T-helper 2 cell (primary cell): ENCODE measurements around the gene EMX2.

ENCODE experiments used
- DNase-seq, 5 experiments: peaks; one replicate each; pipeline versions ENCODE4 v3.0.0 to v3.0.0-alpha.2; 2012 to 2022

EMX2 gene

GRCh38 chr10:117545141-117546019 lies 2.8 kb downstream of the EMX2 start:
- no peak for DNase-seq

GRCh38 chr10:117546020-117546580 lies 3.6 kb downstream of the EMX2 start:
- DNase-seq: no peak

GRCh38 chr10:117546581-117547015 lies 4.1 kb downstream of the EMX2 start:
- no peak for DNase-seq

GRCh38 chr10:117547016-117547715 lies 4.6 kb downstream of the EMX2 start:
- DNase-seq: no peak

- DNase-seq: no peak
Measured at GRCh38 chr10:117547716-117548668, 5.4 kb downstream of the EMX2 start.

- DNase-seq: no peak
Measured at GRCh38 chr10:117549100-117549585, 6.6 kb downstream of the EMX2 start.

- DNase-seq: no peak
Measured at GRCh38 chr10:117550076-117550475, 7.5 kb downstream of the EMX2 start.

- DNase-seq: no peak
Measured at GRCh38 chr10:117550599-117551329, 8.2 kb downstream of the EMX2 start.

GRCh38 chr10:117551330-117552155 lies 9.0 kb downstream of the EMX2 start:
- DNase-seq: no peak

GRCh38 chr10:117552156-117552631 lies 9.6 kb downstream of the EMX2 start:
- no peak for DNase-seq

GRCh38 chr10:117552701-117553141 lies 10.2 kb downstream of the EMX2 start:
- DNase-seq: no peak

GRCh38 chr10:117553142-117553814 lies 10.7 kb downstream of the EMX2 start:
- DNase-seq: no peak

GRCh38 chr10:117553815-117554172 lies 11.2 kb downstream of the EMX2 start:
- DNase-seq: no peak

- DNase-seq: no peak
Measured at GRCh38 chr10:117554241-117554814, 11.8 kb downstream of the EMX2 start.

- no peak for DNase-seq
Measured at GRCh38 chr10:117555017-117555416, 12.5 kb downstream of the EMX2 start.

- no peak for DNase-seq
Measured at GRCh38 chr10:117555863-117556262, 13.3 kb downstream of the EMX2 start.

GRCh38 chr10:117556356-117556755 lies 13.8 kb downstream of the EMX2 start:
- no peak for DNase-seq

- no peak for DNase-seq
Measured at GRCh38 chr10:117559712-117560111, 17.2 kb downstream of the EMX2 start.

GRCh38 chr10:117560942-117561341 lies 18.4 kb downstream of the EMX2 start:
- DNase-seq: no peak

- no peak for DNase-seq
Measured at GRCh38 chr10:117562220-117562619, 19.7 kb downstream of the EMX2 start.
